ENCODE data around the gene TLDC2.
A peak's percentile ranks its signal among the peaks of the same experiment; 100 is the strongest.
"Not testable (repeated sequence)": the region's sequence is repeated elsewhere in the genome, so short reads cannot be mapped to it uniquely, and the experiment has no call there.

TLDC2 gene

DNA sequence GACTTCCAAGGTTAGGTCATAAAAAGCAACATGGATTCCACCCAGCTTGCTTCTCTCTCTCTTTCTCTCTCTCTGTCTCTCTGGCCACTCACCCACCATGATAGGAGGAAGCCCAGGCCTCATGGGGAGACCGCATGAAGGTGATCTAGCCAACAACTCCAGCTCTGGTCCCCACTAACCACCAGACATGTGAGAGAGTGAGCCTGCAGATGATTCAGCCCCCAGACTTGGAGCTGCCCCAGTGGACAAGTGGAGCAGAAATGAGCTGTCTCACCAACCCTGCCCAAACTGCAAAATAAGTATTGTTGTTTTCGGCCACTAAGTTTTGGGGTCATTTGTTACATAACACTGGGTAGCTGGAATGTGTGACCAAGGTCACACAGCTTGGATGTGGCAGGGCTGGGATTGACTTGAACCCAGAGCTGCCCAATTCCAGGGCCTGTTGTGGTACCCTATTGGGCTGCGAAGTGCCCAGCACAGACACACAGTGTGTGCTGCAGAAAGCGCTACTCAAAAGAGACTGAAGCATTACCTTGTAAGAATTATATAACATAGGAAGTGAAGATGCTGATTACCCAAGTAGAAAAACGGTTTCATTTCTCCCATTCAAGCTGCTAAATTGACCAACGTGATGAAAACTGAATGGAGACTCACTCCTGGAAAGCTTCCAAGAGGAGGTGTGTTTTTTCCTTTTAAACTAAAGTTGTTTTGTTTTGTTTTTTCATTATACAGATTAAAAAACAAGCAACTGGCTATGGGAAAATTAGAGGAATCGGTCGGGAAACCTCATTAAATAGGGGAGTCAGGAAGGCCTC, 9.1 kb upstream of the TLDC2 start:
- no peak for DNase-seq (ENCODE audit: low read depth)

DNA sequence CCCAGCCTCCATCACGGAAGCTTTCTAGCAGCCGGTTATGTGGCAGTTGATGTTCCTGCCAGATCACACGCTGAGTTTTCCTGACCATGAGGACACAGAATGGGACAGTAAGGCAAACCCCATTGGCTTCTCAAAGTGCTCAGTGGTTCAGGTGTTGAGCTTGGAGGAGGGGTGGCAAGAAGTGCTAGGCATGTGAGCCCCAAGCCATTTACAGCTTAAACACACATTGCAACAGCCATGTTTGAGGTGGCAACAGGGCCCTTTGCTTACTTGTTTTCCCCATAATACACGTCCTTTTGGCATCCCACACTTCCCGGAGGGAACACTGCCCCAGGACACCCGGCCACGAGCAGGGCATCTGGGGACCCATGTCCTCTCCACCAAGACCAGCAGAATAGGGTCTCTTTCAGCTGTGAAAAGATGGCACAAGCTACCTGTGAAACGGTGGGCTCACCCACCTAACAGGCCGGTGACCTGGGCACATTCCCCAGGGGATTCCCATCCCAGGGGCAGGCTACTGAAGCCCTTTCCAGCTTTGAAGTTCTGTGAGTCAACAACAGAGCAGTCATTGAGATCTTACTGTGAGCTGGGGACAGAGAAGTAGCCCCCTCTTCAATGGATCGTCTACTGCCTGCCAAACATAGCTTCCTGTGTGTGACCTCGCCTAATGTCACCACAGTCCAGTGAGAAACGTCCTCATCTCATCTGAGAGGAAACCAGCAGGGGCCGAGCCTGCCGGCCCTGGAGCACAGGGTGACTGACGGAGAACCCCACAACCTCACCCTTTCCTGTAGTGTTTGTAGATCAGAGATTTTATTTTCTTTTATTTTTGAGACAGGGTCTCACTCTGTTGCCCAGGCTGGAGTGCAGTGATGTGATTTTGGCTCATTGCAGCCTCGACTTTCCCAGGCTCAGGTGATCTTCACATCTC, 4.0 kb upstream of the TLDC2 start:
- no peak for DNase-seq (ENCODE audit: low read depth)

GRCh38 chr20:36872852-36873251, 3.1 kb upstream of the TLDC2 start:
- DNase-seq (ENCODE audit: low read depth): no peak

- peak; percentile 91 for DNase-seq (ENCODE audit: low read depth)
Observed at GRCh38 chr20:36873498-36874189, 2.3 kb upstream of the TLDC2 start.

DNA sequence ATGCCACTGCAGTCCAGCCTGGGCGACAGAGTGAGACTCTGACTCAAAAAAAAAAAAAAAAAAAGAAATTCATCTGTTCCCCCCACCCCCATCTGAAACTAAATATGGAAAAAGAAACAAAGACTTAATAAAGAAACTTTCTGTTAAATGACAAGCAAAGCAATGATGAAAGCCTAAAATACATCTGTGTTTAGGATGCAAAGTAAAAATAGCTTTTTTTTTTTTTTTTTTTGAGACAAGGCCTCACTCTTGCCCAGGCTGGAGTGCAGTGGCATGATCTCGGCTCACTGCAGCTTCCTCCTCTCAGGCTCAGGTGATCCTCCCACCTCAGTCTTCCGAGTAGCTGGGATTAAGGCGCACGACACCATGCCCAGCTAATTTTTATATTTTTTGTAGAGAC, 845 bp upstream of the TLDC2 start:
- DNase-seq (ENCODE audit: low read depth): not testable (repeated sequence)

- no peak for DNase-seq (ENCODE audit: low read depth)
Observed at GRCh38 chr20:36876473-36876833, 515 bp downstream of the TLDC2 start.

- DNase-seq (ENCODE audit: low read depth): no peak
Observed at GRCh38 chr20:36878941-36879340, 3.0 kb downstream of the TLDC2 start.

DNA sequence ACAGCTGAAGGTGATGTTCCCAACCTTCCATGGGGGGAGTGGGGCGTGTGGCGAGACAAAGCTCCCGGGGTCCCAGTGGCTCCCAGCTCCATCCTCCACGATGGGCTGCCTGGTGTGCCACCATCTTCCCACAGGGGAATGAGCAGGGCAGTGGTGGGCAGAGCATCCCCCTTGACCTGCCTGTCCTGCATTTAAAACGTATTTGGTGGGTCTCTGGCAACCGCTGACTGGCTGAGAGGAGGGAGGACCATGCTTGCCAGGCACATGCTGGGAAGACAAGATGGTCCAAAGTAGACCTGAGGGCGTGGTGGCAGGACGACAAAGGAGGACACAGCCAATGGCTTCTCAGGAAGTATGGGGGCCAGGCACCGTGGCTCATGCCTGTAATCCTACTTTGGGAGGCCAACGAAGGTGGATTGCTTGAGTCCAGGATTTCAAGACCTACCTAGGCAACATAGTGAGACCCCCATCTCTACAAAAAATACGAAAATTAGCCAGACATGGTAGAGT, 4.9 kb downstream of the TLDC2 start:
- DNase-seq (ENCODE audit: low read depth): no peak

- no peak for DNase-seq (ENCODE audit: low read depth)
Observed at GRCh38 chr20:36881331-36881730, 5.4 kb downstream of the TLDC2 start.

- peak; percentile 60 for DNase-seq (ENCODE audit: low read depth)
Observed at GRCh38 chr20:36881888-36882287, 6.0 kb downstream of the TLDC2 start.

- no peak for DNase-seq (ENCODE audit: low read depth)
Observed at GRCh38 chr20:36883977-36884535, 8.1 kb downstream of the TLDC2 start.

DNA sequence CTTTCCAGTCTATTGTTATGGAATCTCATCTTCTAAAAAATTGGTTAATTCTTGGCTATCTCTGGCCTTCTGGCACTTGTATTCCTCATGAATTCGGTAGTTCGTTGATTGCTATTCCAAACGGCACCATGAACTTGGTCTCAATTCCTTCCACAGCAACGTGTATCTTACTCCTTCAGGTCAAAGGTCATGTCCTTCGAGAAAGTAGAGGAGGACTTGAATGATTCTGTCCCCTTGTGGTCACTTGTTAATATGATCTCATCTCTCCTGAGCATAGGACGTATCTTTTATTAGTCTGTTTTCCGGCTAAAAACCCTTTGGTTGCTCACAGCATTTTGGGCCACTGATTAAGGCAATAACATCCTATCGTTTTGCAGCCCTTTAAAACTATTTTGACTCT, 9.4 kb downstream of the TLDC2 start:
- DNase-seq (ENCODE audit: low read depth): no peak

DNA sequence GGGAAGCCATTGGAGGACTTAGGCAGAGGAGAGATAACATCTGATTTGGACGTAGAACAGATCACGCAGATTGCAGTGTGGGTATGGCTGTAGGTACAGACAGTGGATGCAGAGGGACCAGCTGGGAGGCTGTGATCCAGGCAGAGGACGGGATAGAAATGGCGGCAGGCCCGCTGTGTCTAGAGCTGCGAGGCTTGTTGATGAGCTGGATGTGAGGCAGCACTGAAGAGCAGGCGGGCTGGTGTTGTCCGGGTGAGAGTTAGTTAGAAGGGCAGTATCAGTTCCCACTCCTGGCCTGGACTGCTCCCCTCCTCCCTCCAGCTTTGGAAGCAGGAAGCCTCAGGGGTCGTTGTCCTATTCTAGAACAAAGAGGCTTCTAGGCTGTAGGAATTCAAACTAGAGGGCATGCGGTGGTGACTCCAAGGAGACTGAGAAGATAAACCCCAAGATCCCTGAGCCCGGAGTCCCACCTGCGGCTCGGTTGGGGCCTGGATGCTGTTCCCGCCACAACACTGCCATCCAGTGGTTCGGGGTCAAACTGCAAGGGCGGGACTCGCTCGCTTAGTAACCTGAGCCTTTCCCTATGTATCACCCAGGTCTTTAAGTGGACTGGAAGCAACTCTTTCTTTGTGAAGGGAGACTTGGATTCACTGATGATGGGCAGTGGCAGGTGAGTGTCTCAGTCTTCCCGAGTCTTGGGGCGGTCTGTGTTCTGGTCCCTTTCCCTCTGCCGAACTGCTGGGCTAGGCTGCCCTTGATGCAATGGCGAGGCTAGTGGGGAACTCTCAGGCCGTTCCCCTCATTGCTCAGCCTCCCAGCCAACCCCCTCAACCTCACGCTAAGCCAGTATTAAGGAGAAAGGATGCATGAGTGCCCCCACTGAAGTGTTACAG, 11.2 kb downstream of the TLDC2 start:
- DNase-seq (ENCODE audit: low read depth): peak; percentile 68

DNA sequence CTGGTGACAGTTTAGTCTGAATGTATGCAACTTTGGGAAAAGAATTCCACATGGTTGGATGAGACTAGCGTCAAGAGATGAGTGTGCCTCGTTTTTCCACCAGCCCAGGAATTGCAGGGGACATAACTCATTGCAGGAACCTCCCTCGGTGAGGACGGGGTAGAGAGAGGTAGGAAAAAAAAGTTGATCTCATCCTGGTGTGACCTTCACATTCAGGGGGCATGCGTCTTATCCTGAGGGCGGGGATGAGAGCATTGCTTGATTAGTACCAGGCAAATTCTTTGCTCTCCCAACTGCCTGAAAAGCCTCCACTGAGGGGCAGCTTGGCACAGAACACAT, 11.8 kb downstream of the TLDC2 start:
- DNase-seq (ENCODE audit: low read depth): peak; percentile 26

DNA sequence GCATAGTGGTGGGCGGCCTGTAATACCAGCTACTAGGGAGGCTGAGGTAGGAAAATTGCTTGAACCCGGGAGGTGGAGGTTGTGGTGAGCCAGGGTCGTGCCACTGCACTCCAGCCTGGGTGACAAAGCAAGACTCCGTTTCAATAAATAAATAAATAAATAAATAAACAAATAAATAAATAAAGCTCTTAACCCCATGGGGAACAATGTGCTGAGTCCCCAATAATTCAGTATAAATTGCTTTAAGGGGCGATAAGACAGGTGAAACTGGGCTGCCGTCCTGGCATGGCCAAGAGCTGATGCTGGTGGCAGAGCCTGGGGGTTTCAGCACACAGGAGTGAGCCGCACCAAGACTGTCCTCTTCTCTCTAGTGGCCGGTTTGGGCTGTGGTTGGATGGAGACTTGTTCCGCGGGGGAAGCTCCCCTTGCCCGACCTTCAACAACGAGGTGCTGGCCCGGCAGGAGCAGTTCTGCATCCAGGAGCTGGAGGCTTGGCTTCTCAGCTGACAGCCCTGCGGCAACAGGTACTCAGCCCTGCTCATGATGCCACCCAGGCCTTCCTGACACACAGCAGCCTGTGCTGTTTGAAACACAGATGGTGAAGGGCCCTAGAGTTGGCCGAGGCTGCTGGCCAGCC, 13.1 kb downstream of the TLDC2 start:
- DNase-seq (ENCODE audit: low read depth): no peak

GRCh38 chr20:36890586-36890985, 14.6 kb downstream of the TLDC2 start:
- DNase-seq (ENCODE audit: low read depth): no peak

- DNase-seq (ENCODE audit: low read depth): no peak
Observed at GRCh38 chr20:36891211-36891610, 15.3 kb downstream of the TLDC2 start.

- no peak for DNase-seq (ENCODE audit: low read depth)
Observed at GRCh38 chr20:36893801-36894200, 17.9 kb downstream of the TLDC2 start.

DNA sequence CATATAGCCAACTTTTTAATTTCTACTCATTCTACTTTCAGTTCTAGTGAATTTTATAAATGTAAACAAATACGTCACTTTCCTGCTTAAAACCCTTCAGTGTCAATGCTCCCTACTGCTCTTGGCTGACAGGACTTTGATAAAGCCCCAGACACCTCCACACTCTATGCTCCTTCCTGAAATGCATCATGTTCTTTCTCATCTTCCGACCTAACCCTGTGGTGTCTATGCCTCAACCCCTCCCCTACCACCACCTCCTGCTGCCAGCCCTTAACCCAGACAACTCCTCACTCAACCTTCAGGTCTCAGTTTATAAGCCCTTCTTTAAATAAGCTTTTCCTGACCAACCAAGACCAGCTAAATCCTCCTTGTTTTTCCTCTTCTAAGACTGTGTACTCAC, 19.1 kb downstream of the TLDC2 start:
- DNase-seq (ENCODE audit: low read depth): no peak

GRCh38 chr20:36904690-36905089, 28.8 kb downstream of the TLDC2 start:
- no peak for DNase-seq (ENCODE audit: low read depth)

GRCh38 chr20:36905566-36905965, 29.6 kb downstream of the TLDC2 start:
- not testable (repeated sequence) for DNase-seq (ENCODE audit: low read depth)
